HepG2 (cell line): ENCODE measurements around the gene PPIB. TPM values are rescaled to one million over a fixed set of nuclear protein-coding genes. Genes with fewer than 3 reads are reported as not detected.

Experiments
- CENPBD1 ChIP-seq: sonication (generic); formaldehyde crosslinking; IDR thresholded peaks from 2 replicates; pipeline ENCODE4 v1.8.0; 2022; ENCODE audit warnings: missing genetic modification reagents, low read depth, mild to moderate bottlenecking, borderline replicate concordance
- GABPB1 ChIP-seq: IDR thresholded peaks from 2 replicates; pipeline ENCODE4 v1.6.1; 2016; ENCODE audit warnings: mild to moderate bottlenecking, missing genetic modification reagents, moderate library complexity, missing compliant biosample characterization
- GZF1 ChIP-seq: sonication (generic); formaldehyde crosslinking; IDR thresholded peaks from 2 replicates; pipeline ENCODE4 v1.5.1; 2020; ENCODE audit warnings: mild to moderate bottlenecking, missing genetic modification reagents
- HNF1A ChIP-seq, 2 experiments: sonication (generic) in 1 of 2; formaldehyde crosslinking in 1 of 2; IDR thresholded peaks; 2 replicates each; pipeline versions ENCODE4 v1.4.0 to v1.6.1; 2016 to 2020; ENCODE audit warnings: borderline replicate concordance in 1 of 2, low read depth in 1 of 2, mild to moderate bottlenecking in 1 of 2, missing genetic modification reagents in 1 of 2
- HOXD1 ChIP-seq: sonication (generic); formaldehyde crosslinking; IDR thresholded peaks from 2 replicates; pipeline ENCODE4 v1.5.0; 2020; ENCODE audit warnings: missing genetic modification reagents
- IRX3 ChIP-seq: sonication (generic); formaldehyde crosslinking; IDR thresholded peaks from 2 replicates; pipeline ENCODE4 v1.8.1; 2023; ENCODE audit warnings: mild to moderate bottlenecking, low read depth, missing genetic modification reagents, borderline replicate concordance
- JDP2 ChIP-seq: sonication (generic); formaldehyde crosslinking; IDR thresholded peaks from 2 replicates; pipeline ENCODE4 v1.8.1; 2022; ENCODE audit warnings: missing genetic modification reagents, borderline replicate concordance
- KLF11 ChIP-seq: IDR thresholded peaks from 2 replicates; pipeline ENCODE4 v1.6.1; 2016; ENCODE audit warnings: missing compliant biosample characterization
- KMT2B ChIP-seq: IDR thresholded peaks from 2 replicates; pipeline ENCODE4 v1.6.1; 2016; ENCODE audit warnings: missing genetic modification reagents, missing compliant biosample characterization
- LBX2 ChIP-seq: sonication (generic); formaldehyde crosslinking; IDR thresholded peaks from 2 replicates; pipeline ENCODE4 v1.5.0; 2020; ENCODE audit warnings: missing genetic modification reagents, mild to moderate bottlenecking, borderline replicate concordance
- SALL1 ChIP-seq: sonication (generic); formaldehyde crosslinking; IDR thresholded peaks from 2 replicates; pipeline ENCODE4 v1.8.0; 2022; ENCODE audit warnings: mild to moderate bottlenecking, missing genetic modification reagents
- SMC3 ChIP-seq: IDR thresholded peaks from 2 replicates; pipeline ENCODE4 v1.6.1; 2011; ENCODE audit warnings: low read length, improper control_type of control experiment
- STAG1 ChIP-seq: sonication (generic); formaldehyde crosslinking; IDR thresholded peaks from 2 replicates; pipeline ENCODE4 v1.4.0; 2020; ENCODE audit warnings: missing genetic modification reagents
- TFDP1 ChIP-seq: IDR thresholded peaks from 2 replicates; pipeline ENCODE4 v1.6.1; 2016; ENCODE audit warnings: missing compliant biosample characterization, missing genetic modification reagents, borderline replicate concordance
- ZNF256 ChIP-seq: sonication (generic); formaldehyde crosslinking; conservative IDR thresholded peaks from 2 replicates; pipeline ENCODE4 v1.4.0; 2020; ENCODE audit warnings: missing genetic modification reagents
- ZNF264 ChIP-seq: sonication (generic); formaldehyde crosslinking; IDR thresholded peaks from 2 replicates; pipeline ENCODE4 v1.4.0; 2020; ENCODE audit warnings: missing genetic modification reagents
- ZNF362 ChIP-seq: sonication (generic); formaldehyde crosslinking; IDR thresholded peaks from 2 replicates; pipeline ENCODE4 v1.4.0; 2020; ENCODE audit warnings: missing genetic modification reagents, mild to moderate bottlenecking, borderline replicate concordance
- ZNF619 ChIP-seq: sonication (generic); formaldehyde crosslinking; IDR thresholded peaks from 2 replicates; pipeline ENCODE4 v1.4.0; 2020; ENCODE audit warnings: mild to moderate bottlenecking, missing genetic modification reagents
- ZNF678 ChIP-seq: sonication (generic); formaldehyde crosslinking; IDR thresholded peaks from 2 replicates; pipeline ENCODE4 v1.4.0; 2020; ENCODE audit warnings: mild to moderate bottlenecking, missing genetic modification reagents
- ZNF724P ChIP-seq: sonication (generic); formaldehyde crosslinking; IDR thresholded peaks from 2 replicates; pipeline ENCODE4 v1.8.0; 2022; ENCODE audit warnings: missing genetic modification reagents, borderline replicate concordance
- ZNF839 ChIP-seq: sonication (generic); formaldehyde crosslinking; IDR thresholded peaks from 2 replicates; pipeline ENCODE4 v1.4.0; 2020; ENCODE audit warnings: missing genetic modification reagents, mild to moderate bottlenecking, borderline replicate concordance
- polyA plus RNA-seq, 8 experiments: library from polyadenylated mRNA; depleted of rRNA in 3 of 8; stranded (reverse) in 7 of 8; unstranded in 1 of 8; fragments of >200 nt; fragmentation: Illumina TruSeq in 4 of 8; extraction: Trizol in 4 of 8; gene quantifications; 2 replicates each; pipeline versions ENCODE4 v1.2.1 to v1.2.3, GENCODE V29; 2011 to 2016; ENCODE audit warnings: low read depth in 4 of 8, missing spikeins in 1 of 8, mixed read lengths in 1 of 8; ENCODE audit not compliant: insufficient read depth in 1 of 8
- total RNA-seq, 5 experiments: library from RNA; depleted of rRNA; stranded (reverse); fragments of >200 nt; fragmentation: Illumina TruSeq; extraction: Trizol; gene quantifications; 2 replicates each; pipeline ENCODE4 v1.2.3, GENCODE V29; 2016; ENCODE audit warnings: low read depth in 1 of 5

The PPIB gene
- total and polyA plus RNA-seq, 2 of the 13 experiments (the other 11 are each of a cell fraction or from before 2014, with no cell fraction given): 780 to 882 TPM

GRCh38 chr15:64162869-64163658, at the start of gene PPIB (continued):
- TF ChIP-seq JDP2 (CRISPR knock-in tag): no peak
- TF ChIP-seq HOXD1: peak; percentile 75; the same call in 1 of the 2 replicates
- TF ChIP-seq TFDP1 (CRISPR knock-in tag): peak; percentile 41; the same call in 1 of the 2 replicates
- TF ChIP-seq ZNF678 (CRISPR knock-in tag): 0 out of 2 replicates have a peak, but pooled peaks have one; percentile 43
- TF ChIP-seq ZNF724P (CRISPR knock-in tag): peak; percentile 9; the same call in 1 of the 2 replicates
- TF ChIP-seq SMC3: no peak
- TF ChIP-seq STAG1 (CRISPR knock-in tag): peak; percentile 84
- TF ChIP-seq CENPBD1 (CRISPR knock-in tag): no peak
- TF ChIP-seq SALL1: peak; percentile 67
- peak; percentile 61; the same call in 1 of the 2 replicates for TF ChIP-seq ZNF362 (CRISPR knock-in tag)
- TF ChIP-seq HNF1A (IDR thresholded peaks at IDR 0.05; ENCODE audit: low read depth): no peak
- no peak; the same call in 1 of the 2 replicates for TF ChIP-seq HNF1A (CRISPR knock-in tag; IDR thresholded peaks at IDR 0.05; ENCODE audit: borderline replicate concordance)
- no peak for TF ChIP-seq ZNF839 (CRISPR knock-in tag)
- 0 out of 2 replicates have a peak, but pooled peaks have one; percentile 17 for TF ChIP-seq ZNF264 (CRISPR knock-in tag)
- no peak for TF ChIP-seq KLF11 (CRISPR knock-in tag)
- TF ChIP-seq GABPB1: peak; percentile 97
- TF ChIP-seq ZNF619 (CRISPR knock-in tag): no peak
- TF ChIP-seq GZF1: no peak
- TF ChIP-seq KMT2B: peak; percentile 49; the same call in 1 of the 2 replicates
- no peak; the same call in 1 of the 2 replicates for TF ChIP-seq ZNF256 (CRISPR knock-in tag)
- TF ChIP-seq LBX2 (CRISPR knock-in tag): peak; percentile 84; the same call in 1 of the 2 replicates
- TF ChIP-seq IRX3 (CRISPR knock-in tag): no peak
